HepG2 (cell line): Measurements from ENCODE around the gene ARF6. TPM values are rescaled to one million over a fixed set of nuclear protein-coding genes. Genes with fewer than 3 reads are reported as not detected.

ENCODE experiments used
- FOXP1 ChIP-seq, 2 experiments: fragments of 450-650 bp in 1 of 2; IDR thresholded peaks; 2 replicates each; pipeline ENCODE4 v1.6.1; 2017 to 2018; ENCODE audit warnings: antibody characterized with exemption in 1 of 2
- ZNF383 ChIP-seq: sonication (generic); formaldehyde crosslinking; IDR thresholded peaks from 2 replicates; pipeline ENCODE4 v1.4.0; 2020; ENCODE audit warnings: missing genetic modification reagents, mild to moderate bottlenecking, borderline replicate concordance
- polyA plus RNA-seq, 8 experiments: library from polyadenylated mRNA; depleted of rRNA in 3 of 8; stranded (reverse) in 7 of 8; unstranded in 1 of 8; fragments of >200 nt; fragmentation: Illumina TruSeq in 4 of 8; extraction: Trizol in 4 of 8; gene quantifications; 2 replicates each; pipeline versions ENCODE4 v1.2.1 to v1.2.3, GENCODE V29; 2011 to 2016; ENCODE audit warnings: low read depth in 4 of 8, missing spikeins in 1 of 8, mixed read lengths in 1 of 8; ENCODE audit not compliant: insufficient read depth in 1 of 8
- total RNA-seq, 5 experiments: library from RNA; depleted of rRNA; stranded (reverse); fragments of >200 nt; fragmentation: Illumina TruSeq; extraction: Trizol; gene quantifications; 2 replicates each; pipeline ENCODE4 v1.2.3, GENCODE V29; 2016; ENCODE audit warnings: low read depth in 1 of 5
- TF ChIP-seq, protein P1 (sequence below): sonication (generic); formaldehyde crosslinking; IDR thresholded peaks from 2 replicates; pipeline ENCODE4 v1.8.0; 2022; ENCODE audit warnings: missing genetic modification reagents, low read depth, mild to moderate bottlenecking, borderline replicate concordance
- TF ChIP-seq, protein P2 (sequence below): sonication (generic); formaldehyde crosslinking; IDR thresholded peaks from 2 replicates; pipeline ENCODE4 v1.4.0; 2020; ENCODE audit warnings: missing genetic modification reagents
- TF ChIP-seq, protein P3 (sequence below): sonication (generic); formaldehyde crosslinking; IDR thresholded peaks from 2 replicates; pipeline ENCODE4 v1.4.0; 2020; ENCODE audit warnings: mild to moderate bottlenecking, missing genetic modification reagents
- TF ChIP-seq, protein P4 (sequence below): sonication (generic); formaldehyde crosslinking; IDR thresholded peaks from 2 replicates; pipeline ENCODE4 v1.4.0; 2020; ENCODE audit warnings: low read depth, missing genetic modification reagents
- TF ChIP-seq, protein P5 (sequence below): sonication (generic); formaldehyde crosslinking; IDR thresholded peaks from 2 replicates; pipeline ENCODE4 v1.8.0; 2022; ENCODE audit warnings: missing genetic modification reagents, mild to moderate bottlenecking, borderline replicate concordance
- TF ChIP-seq, protein P6 (sequence below): sonication (generic); formaldehyde crosslinking; IDR thresholded peaks from 2 replicates; pipeline ENCODE4 v1.5.0; 2020; ENCODE audit warnings: missing genetic modification reagents, mild to moderate bottlenecking, borderline replicate concordance

The ARF6 gene
- total and polyA plus RNA-seq, 2 of the 13 experiments (the other 11 are each of a cell fraction or from before 2014, with no cell fraction given), result 12.7 to 31.9 TPM

DNA sequence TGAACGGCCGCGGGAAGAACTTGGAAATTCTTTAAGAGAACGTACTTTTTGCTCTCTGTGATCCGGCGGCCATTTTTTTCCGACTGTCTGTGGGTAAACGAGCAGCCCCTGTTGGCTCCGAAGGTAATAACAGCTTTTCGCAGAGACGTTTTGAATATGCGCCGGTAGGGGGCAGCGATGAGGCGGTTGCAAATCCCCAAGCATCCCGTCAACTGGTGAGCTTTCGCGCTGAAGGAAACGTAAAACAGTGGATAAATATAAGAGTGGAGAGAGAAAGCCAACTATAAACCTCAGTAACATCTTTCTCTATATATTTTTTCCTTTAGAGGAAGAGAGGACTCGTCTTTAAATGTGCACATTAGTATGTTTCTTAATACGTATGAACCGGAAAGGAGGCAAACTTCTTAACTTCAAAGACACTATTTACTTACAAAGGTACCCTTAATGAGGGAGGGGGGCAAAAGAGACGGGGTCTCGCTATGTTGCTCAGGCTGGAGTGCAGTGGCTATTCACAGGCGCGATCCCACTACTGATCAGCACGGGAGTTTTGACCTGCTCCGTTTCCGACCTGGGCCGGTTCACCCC, 30.7 kb upstream of the ARF6 start (continued):
- TF ChIP-seq FOXP1 (IDR thresholded peaks at IDR 0.05) (no peak), FOXP1 (CRISPR knock-in tag; IDR thresholded peaks at IDR 0.05) (no peak), ZNF383 (CRISPR knock-in tag) (no peak; the same call in 1 of the 2 replicates)
- TF ChIP-seq, protein P1, sequence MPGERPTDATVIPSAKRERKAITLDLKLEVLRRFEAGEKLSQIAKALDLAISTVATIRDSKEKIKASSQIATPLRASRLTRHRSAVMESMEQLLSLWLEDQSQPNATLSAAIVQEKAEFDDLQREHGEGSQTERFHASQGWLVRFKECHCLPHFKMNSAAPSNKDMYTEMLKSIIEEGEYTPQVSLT (CRISPR knock-in tag), result no peak
- TF ChIP-seq, protein P2, sequence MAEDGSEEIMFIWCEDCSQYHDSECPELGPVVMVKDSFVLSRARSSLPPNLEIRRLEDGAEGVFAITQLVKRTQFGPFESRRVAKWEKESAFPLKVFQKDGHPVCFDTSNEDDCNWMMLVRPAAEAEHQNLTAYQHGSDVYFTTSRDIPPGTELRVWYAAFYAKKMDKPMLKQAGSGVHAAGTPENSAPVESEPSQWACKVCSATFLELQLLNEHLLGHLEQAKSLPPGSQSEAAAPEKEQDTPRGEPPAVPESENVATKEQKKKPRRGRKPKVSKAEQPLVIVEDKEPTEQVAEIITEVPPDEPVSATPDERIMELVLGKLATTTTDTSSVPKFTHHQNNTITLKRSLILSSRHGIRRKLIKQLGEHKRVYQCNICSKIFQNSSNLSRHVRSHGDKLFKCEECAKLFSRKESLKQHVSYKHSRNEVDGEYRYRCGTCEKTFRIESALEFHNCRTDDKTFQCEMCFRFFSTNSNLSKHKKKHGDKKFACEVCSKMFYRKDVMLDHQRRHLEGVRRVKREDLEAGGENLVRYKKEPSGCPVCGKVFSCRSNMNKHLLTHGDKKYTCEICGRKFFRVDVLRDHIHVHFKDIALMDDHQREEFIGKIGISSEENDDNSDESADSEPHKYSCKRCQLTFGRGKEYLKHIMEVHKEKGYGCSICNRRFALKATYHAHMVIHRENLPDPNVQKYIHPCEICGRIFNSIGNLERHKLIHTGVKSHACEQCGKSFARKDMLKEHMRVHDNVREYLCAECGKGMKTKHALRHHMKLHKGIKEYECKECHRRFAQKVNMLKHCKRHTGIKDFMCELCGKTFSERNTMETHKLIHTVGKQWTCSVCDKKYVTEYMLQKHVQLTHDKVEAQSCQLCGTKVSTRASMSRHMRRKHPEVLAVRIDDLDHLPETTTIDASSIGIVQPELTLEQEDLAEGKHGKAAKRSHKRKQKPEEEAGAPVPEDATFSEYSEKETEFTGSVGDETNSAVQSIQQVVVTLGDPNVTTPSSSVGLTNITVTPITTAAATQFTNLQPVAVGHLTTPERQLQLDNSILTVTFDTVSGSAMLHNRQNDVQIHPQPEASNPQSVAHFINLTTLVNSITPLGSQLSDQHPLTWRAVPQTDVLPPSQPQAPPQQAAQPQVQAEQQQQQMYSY (CRISPR knock-in tag), result no peak
- TF ChIP-seq, protein P3, sequence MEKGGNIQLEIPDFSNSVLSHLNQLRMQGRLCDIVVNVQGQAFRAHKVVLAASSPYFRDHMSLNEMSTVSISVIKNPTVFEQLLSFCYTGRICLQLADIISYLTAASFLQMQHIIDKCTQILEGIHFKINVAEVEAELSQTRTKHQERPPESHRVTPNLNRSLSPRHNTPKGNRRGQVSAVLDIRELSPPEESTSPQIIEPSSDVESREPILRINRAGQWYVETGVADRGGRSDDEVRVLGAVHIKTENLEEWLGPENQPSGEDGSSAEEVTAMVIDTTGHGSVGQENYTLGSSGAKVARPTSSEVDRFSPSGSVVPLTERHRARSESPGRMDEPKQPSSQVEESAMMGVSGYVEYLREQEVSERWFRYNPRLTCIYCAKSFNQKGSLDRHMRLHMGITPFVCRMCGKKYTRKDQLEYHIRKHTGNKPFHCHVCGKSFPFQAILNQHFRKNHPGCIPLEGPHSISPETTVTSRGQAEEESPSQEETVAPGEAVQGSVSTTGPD, result no peak
- TF ChIP-seq, protein P4, sequence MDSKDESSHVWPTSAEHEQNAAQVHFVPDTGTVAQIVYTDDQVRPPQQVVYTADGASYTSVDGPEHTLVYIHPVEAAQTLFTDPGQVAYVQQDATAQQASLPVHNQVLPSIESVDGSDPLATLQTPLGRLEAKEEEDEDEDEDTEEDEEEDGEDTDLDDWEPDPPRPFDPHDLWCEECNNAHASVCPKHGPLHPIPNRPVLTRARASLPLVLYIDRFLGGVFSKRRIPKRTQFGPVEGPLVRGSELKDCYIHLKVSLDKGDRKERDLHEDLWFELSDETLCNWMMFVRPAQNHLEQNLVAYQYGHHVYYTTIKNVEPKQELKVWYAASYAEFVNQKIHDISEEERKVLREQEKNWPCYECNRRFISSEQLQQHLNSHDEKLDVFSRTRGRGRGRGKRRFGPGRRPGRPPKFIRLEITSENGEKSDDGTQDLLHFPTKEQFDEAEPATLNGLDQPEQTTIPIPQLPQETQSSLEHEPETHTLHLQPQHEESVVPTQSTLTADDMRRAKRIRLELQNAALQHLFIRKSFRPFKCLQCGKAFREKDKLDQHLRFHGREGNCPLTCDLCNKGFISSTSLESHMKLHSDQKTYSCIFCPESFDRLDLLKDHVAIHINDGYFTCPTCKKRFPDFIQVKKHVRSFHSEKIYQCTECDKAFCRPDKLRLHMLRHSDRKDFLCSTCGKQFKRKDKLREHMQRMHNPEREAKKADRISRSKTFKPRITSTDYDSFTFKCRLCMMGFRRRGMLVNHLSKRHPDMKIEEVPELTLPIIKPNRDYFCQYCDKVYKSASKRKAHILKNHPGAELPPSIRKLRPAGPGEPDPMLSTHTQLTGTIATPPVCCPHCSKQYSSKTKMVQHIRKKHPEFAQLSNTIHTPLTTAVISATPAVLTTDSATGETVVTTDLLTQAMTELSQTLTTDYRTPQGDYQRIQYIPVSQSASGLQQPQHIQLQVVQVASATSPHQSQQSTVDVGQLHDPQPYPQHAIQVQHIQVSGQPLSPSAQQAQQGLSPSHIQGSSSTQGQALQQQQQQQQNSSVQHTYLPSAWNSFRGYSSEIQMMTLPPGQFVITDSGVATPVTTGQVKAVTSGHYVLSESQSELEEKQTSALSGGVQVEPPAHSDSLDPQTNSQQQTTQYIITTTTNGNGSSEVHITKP (CRISPR knock-in tag), result no peak
- TF ChIP-seq, protein P5, sequence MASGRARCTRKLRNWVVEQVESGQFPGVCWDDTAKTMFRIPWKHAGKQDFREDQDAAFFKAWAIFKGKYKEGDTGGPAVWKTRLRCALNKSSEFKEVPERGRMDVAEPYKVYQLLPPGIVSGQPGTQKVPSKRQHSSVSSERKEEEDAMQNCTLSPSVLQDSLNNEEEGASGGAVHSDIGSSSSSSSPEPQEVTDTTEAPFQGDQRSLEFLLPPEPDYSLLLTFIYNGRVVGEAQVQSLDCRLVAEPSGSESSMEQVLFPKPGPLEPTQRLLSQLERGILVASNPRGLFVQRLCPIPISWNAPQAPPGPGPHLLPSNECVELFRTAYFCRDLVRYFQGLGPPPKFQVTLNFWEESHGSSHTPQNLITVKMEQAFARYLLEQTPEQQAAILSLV (CRISPR knock-in tag), result no peak
- TF ChIP-seq, protein P6, sequence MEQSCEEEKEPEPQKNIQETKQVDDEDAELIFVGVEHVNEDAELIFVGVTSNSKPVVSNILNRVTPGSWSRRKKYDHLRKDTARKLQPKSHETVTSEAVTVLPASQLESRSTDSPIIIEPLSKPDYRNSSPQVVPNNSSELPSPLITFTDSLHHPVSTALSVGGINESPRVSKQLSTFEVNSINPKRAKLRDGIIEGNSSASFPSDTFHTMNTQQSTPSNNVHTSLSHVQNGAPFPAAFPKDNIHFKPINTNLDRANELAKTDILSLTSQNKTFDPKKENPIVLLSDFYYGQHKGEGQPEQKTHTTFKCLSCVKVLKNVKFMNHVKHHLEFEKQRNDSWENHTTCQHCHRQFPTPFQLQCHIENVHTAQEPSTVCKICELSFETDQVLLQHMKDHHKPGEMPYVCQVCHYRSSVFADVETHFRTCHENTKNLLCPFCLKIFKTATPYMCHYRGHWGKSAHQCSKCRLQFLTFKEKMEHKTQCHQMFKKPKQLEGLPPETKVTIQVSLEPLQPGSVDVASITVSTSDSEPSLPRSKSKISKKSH (CRISPR knock-in tag), result no peak
